Nephron progenitor cell (in vitro differentiated cells): ENCODE data around the gene SFSWAP.

ENCODE experiments used
- DNase-seq: peaks from one replicate; pipeline ENCODE4 v3.0.0; 2021
- H3K27ac Mint-ChIP-seq: 2 replicates; pipeline ENCODE4 v1.8.0; 2021; ENCODE audit warnings: mild to moderate bottlenecking, moderate library complexity, mixed read lengths
- H3K27me3 Mint-ChIP-seq: 2 replicates; pipeline ENCODE4 v1.8.0; 2021; ENCODE audit warnings: mild to moderate bottlenecking, low read depth, mixed read lengths; ENCODE audit not compliant: poor library complexity
- H3K36me3 Mint-ChIP-seq: 2 replicates; pipeline ENCODE4 v1.8.0; 2021; ENCODE audit warnings: low read depth, mixed read lengths
- H3K4me1 Mint-ChIP-seq: 2 replicates; pipeline ENCODE4 v1.8.0; 2021; ENCODE audit warnings: mixed read lengths
- H3K4me3 Mint-ChIP-seq: 2 replicates; pipeline ENCODE4 v1.8.0; 2021; ENCODE audit warnings: mild to moderate bottlenecking, moderate library complexity, mixed read lengths
- H3K9me3 Mint-ChIP-seq: 2 replicates; pipeline ENCODE4 v1.8.0; 2021; ENCODE audit warnings: mild to moderate bottlenecking, moderate library complexity, mixed read lengths
- CTCF ChIP-seq: fragments of 200-600 bp; sonication (generic); IDR thresholded peaks from 2 replicates; pipeline ENCODE4 v1.5.0; 2021; ENCODE audit warnings: antibody characterized with exemption

Gene SFSWAP

GRCh38 chr12:131695968-131696367, 14.9 kb upstream of the SFSWAP start:
- H3K4me1 Mint-ChIP-seq = no peaks in the 10 kb centered on the region
- H3K4me3 Mint-ChIP-seq = no peak overlapping the region
- DNase-seq = no peak
- peaks cover 70% of the 10 kb centered on the region for H3K27me3 Mint-ChIP-seq
- H3K36me3 Mint-ChIP-seq = no peaks in the 10 kb centered on the region
- no peak for TF ChIP-seq CTCF
- H3K27ac Mint-ChIP-seq = no peak overlapping the region
- no peaks in the 10 kb centered on the region for H3K9me3 Mint-ChIP-seq

- no peaks in the 10 kb centered on the region for H3K4me1 Mint-ChIP-seq
- no peak for DNase-seq
- no peaks in the 10 kb centered on the region for H3K36me3 Mint-ChIP-seq
- TF ChIP-seq CTCF = no peak
- H3K9me3 Mint-ChIP-seq = peaks cover 2% of the 10 kb centered on the region
- H3K4me3 Mint-ChIP-seq = no peak overlapping the region
- peaks cover 48% of the 10 kb centered on the region for H3K27me3 Mint-ChIP-seq
- H3K27ac Mint-ChIP-seq = no peak overlapping the region
These were observed 12.6 kb upstream of the SFSWAP start for GRCh38 chr12:131698286-131698685.

- Mint-ChIP-seq H3K36me3 (no peaks in the 10 kb centered on the region), H3K9me3 (peaks cover 11% of the 10 kb centered on the region), H3K4me1 (no peaks in the 10 kb centered on the region), H3K27me3 (peaks cover 42% of the 10 kb centered on the region), H3K4me3 (no peak overlapping the region), H3K27ac (no peak overlapping the region)
- DNase-seq = no peak
- TF ChIP-seq CTCF = no peak
These were observed 11.5 kb upstream of the SFSWAP start for GRCh38 chr12:131699434-131699833.

- DNase-seq = no peak
- H3K27ac Mint-ChIP-seq = no peak overlapping the region
- peaks cover 40% of the 10 kb centered on the region for H3K27me3 Mint-ChIP-seq
- TF ChIP-seq CTCF = no peak
- no peaks in the 10 kb centered on the region for H3K36me3 Mint-ChIP-seq
- peaks cover 19% of the 10 kb centered on the region for H3K9me3 Mint-ChIP-seq
- no peaks in the 10 kb centered on the region for H3K4me1 Mint-ChIP-seq
- no peak overlapping the region for H3K4me3 Mint-ChIP-seq
These were observed 10.6 kb upstream of the SFSWAP start for GRCh38 chr12:131700271-131700670.

- H3K9me3 Mint-ChIP-seq = peaks cover 26% of the 10 kb centered on the region
- TF ChIP-seq CTCF = no peak
- no peak for DNase-seq
- H3K27ac Mint-ChIP-seq = no peak overlapping the region
- H3K4me3 Mint-ChIP-seq = no peak overlapping the region
- no peaks in the 10 kb centered on the region for H3K36me3 Mint-ChIP-seq
- H3K27me3 Mint-ChIP-seq = peaks cover 38% of the 10 kb centered on the region
- no peaks in the 10 kb centered on the region for H3K4me1 Mint-ChIP-seq
These were observed 9.0 kb upstream of the SFSWAP start for GRCh38 chr12:131701705-131702572.

GRCh38 chr12:131702573-131702877, 8.4 kb upstream of the SFSWAP start:
- no peak for TF ChIP-seq CTCF

More at GRCh38 chr12:131702573-131702877, 8.4 kb upstream of the SFSWAP start:
- H3K4me3 Mint-ChIP-seq = no peak overlapping the region
- DNase-seq = no peak
- no peaks in the 10 kb centered on the region for H3K36me3 Mint-ChIP-seq
- peaks cover 36% of the 10 kb centered on the region for H3K27me3 Mint-ChIP-seq
- H3K4me1 Mint-ChIP-seq = no peaks in the 10 kb centered on the region
- H3K9me3 Mint-ChIP-seq = peaks cover 26% of the 10 kb centered on the region
- no peak overlapping the region for H3K27ac Mint-ChIP-seq
